Ecto neural progenitor cell (in vitro differentiated cells): ENCODE results near the gene GATA3.

ENCODE experiments used
- DNase-seq: peaks from one replicate; pipeline ENCODE4 v3.0.0-alpha.2; 2018; ENCODE audit warnings: low spot score

The GATA3 gene

GRCh38 chr10:8051109-8051821, 3.2 kb upstream of the GATA3 start:
- peak; percentile 71 for DNase-seq

GRCh38 chr10:8051851-8052257, 2.6 kb upstream of the GATA3 start:
- peak; percentile 84 for DNase-seq

GRCh38 chr10:8052341-8052955, 2.0 kb upstream of the GATA3 start:
- DNase-seq: no peak

- no peak for DNase-seq
Measured at GRCh38 chr10:8052956-8053445, 1.5 kb upstream of the GATA3 start.

- peak; percentile 94 for DNase-seq
Measured at GRCh38 chr10:8053446-8054243, 843 bp upstream of the GATA3 start.

GRCh38 chr10:8054244-8054493, 319 bp upstream of the GATA3 start:
- no peak for DNase-seq

GRCh38 chr10:8055420-8056349, 1.2 kb downstream of the GATA3 start:
- peak; percentile 50 for DNase-seq

GRCh38 chr10:8056378-8056777, 1.9 kb downstream of the GATA3 start:
- DNase-seq: no peak

GRCh38 chr10:8056871-8057331, 2.4 kb downstream of the GATA3 start:
- no peak for DNase-seq

GRCh38 chr10:8057636-8058273, 3.3 kb downstream of the GATA3 start:
- DNase-seq: no peak

- peak; percentile 50 for DNase-seq
Measured at GRCh38 chr10:8058274-8059111, 4.0 kb downstream of the GATA3 start.

- no peak for DNase-seq
Measured at GRCh38 chr10:8059191-8059936, 4.9 kb downstream of the GATA3 start.

- peak; percentile 62 for DNase-seq
Measured at GRCh38 chr10:8060010-8060703, 5.7 kb downstream of the GATA3 start.

- DNase-seq: no peak
Measured at GRCh38 chr10:8060704-8061121, 6.2 kb downstream of the GATA3 start.

GRCh38 chr10:8061274-8062211, 7.1 kb downstream of the GATA3 start:
- peak; percentile 56 for DNase-seq

GRCh38 chr10:8063128-8063908, 8.8 kb downstream of the GATA3 start:
- no peak for DNase-seq

GRCh38 chr10:8063935-8064334, 9.4 kb downstream of the GATA3 start:
- DNase-seq: no peak
